Measurements from ENCODE around the gene SMG7.

SMG7 gene

DNA sequence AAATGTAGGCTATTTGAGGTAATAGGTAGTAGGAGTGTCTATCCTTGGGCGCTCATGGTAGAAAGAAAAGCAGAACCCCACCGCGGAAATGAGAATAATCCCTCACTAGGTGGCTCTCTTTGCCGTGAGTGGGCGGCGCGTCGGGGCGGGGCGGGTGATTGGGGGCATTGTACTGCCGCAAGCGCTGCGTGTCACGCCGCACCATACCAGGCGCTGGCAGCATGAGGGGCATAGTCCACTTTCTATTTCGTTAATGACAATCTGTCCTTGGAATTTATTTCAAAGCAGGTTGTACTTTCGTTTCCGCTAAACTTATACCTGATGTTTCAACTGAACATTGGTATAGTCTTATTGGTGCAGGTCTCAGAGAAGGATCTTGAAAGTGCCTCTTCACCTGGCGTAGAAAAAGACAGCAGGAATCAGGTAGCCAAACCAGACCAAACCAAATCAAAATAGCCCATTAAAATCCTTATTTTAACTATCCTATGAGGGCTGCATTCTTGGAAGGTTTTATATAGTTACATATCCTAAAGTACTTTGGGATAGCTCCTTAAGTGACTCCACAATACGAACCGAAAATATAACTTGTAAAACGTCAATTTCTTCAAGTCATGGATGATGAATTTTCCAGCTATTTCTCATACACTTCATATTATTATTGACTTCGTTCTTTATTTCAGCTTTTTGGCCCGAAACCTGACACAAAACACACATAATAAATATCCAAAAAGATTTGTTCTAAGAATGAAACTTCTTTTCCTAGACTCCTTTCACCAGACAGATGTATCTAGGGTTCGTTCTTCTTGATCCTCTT lies 1.9 kb upstream of the SMG7 start:
- DNase-seq (ENCODE audit: low read depth in 2 of 2), result peak; percentile 90 to 93

DNA sequence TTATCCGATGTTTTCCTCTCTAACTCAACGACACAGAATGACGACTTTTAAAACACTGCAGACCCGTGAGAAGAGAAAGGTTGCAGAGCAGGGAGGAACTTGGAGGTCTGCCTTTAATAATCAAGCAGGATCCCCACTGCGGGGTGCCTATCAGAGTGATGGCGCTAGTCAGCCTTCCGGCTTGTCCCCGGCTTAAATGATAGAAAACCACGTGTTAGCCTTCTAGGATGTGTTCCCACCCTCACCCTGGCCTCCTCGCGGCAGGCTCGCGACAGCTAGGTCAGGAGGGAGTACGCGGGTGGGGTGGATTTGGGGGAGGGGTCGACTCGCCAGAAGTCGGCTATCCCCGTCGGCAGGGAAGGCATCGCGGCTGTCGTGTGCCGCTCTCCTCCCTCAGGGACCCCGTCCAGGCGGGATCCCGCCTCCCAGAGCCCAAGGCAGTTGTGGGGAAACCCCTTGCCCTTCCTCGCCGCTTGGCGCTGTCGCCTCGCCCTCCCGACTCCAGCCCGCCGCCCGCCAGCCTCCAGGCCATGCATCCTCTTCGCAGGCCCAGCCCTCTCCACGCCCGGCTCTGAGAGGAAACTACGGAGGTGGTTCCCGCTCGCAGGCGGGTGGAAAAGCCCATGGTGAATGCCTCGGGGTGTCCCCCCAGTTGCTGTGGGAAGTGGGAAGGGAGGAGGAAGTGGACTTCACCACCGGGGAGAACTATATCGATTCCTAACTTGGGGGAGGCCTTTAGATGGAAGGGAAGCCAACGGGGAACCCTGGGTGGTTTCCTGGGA lies 1.1 kb upstream of the SMG7 start:
- peak; percentile 63 to 68 for DNase-seq (ENCODE audit: low read depth in 2 of 2)

DNA sequence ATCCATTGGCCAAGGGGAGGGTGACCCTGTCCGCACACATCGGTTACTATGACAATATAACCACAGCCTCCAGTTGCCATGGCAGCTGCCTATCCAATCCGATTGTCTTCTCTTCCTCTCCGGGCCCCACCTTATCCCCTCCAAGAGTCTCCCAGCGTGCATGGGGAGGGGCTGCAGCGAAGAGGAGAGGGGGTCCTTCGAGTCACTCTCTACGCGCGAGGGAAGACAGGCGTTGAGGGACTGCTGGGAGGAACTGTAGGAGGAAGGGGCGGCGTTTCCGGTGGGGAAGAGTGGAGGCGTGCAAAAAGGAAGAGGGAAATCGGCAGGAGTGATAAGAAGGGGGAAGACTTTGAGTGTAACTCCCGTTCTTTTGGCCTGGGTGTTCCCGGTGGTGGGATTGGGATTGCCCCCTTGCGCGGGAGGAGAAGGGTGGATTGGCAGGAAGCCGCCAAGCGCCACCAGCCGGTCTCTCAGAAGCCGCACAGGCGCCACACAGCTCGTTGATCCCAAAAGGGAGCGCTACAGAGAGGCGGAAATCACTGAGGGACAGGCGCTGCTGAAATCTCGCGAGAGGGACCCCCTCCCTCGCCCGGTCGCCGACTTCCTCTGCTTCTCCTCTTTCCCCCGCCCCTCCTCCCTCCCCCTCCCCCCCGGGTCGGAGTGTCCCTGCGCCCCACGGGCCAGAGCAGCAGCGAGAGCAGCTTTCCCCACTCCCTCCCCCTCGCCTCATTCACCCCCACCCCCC lies 384 bp upstream of the SMG7 start:
- DNase-seq (ENCODE audit: low read depth in 2 of 2), result peak; percentile 98 to 99

DNA sequence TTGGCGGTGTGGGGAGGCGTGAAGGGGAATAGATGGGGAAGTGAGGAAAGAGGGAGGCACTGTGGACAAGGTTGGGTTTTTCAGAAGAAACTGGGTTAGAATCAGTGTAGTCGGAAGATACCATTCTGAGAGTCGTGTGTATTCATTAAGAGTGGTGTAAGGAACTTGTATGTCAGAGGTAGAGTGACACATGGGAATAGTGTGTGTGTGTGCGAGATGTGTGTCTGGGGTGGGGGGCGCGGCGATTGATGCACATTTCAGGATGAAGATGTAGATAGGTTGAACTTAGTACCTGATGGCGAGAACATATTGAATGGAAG lies 878 bp downstream of the SMG7 start:
- DNase-seq (ENCODE audit: low read depth in 2 of 2), result no peak

DNA sequence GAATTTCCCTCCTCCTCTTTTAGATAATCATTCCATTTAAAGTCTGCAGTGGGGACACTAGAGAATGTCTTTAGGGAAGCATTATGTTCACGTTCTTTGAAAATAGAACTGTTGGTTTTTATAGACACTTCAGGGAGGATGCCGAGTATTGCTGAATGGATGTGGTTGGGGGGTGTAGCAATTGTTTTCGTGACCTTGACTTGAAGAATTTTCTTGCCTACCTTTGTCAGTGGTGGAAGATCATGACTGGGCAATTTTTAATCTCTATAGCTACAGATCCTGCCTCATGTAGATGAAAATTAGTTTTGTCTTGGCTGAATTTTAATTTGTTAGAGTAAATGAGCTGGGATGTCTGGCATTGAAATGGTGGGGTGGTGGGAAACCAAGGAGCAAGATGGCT lies 3.8 kb downstream of the SMG7 start:
- DNase-seq (ENCODE audit: low read depth in 2 of 2), result no peak

DNA sequence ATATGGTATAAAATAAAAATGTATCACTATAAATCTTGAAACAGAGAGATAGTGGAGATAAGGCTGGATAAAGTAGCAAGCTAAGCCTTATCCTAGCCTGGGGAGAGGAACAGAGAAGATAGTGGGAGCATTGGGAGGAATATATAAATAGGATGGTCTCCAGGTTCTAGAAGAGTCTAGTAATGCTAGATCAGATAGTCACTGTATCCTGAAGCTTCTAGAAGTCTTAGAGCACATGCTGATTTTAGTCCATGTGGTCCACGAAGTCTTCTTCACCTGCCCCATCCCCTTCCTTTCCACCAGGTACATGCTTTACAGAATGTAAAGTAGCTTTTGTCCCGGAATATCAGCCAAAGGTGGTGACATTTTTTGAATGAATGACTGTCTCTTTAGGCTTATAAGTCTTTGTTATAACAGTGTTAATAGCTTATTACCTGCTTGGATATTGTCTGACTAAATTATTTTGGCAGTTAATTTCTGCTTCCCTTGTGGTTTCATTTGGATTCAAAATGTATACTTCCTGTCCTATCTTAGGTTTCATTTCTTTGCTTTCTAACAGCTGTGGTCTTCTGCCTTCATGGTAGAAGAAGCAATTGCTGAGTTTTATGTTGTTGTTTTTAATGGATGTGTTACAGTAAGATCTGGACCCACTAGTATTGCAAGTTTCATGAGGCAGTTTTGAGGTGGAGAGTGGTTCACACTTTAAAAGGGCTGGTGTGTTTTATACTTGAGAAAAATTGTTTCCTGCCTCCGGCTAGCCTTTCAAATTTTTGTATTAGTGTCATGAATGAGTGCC lies 5.9 kb downstream of the SMG7 start:
- no peak for DNase-seq (ENCODE audit: low read depth in 2 of 2)

DNA sequence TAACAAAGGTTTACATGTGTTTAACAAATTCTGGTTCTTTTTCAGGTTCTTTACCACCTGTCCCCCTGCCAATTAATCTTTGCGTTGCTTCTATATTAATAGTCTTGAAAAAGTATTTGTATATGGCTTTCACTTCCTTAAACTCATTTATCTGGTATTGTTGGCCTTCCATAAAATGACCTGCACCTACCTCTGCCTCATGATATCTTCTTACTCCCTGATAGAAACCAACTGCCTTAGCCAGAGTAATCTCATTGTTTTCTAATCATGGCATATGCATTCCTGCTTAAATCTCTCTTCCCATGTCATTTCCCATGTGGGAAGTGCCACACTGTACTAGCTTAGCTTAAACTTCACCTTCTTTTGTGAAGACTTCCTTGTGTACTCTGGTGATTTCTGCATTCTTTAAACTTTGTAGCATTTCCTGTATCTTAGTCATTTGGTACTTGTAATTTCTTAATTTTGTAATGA lies 8.7 kb downstream of the SMG7 start:
- DNase-seq (ENCODE audit: low read depth in 2 of 2), result no peak

DNA sequence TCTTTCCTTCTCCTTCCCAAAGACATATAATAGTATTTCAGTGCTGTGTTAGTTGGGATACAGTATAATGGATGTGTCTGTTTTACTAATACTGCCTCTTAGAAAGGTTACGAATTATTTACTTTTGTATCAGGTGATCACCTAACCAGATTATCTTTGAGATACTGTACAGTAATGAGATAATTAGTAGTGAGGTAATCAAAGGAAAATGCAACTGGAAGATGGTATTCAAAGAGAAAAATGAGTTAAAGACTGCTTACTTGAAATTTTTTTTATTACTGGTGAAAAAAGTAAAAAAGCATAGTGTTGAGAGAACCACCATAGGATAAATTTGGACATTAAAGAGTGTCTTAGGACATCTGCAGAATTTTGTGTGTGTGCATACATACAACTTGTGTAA lies 10.9 kb downstream of the SMG7 start:
- DNase-seq (ENCODE audit: low read depth in 2 of 2), result no peak

DNA sequence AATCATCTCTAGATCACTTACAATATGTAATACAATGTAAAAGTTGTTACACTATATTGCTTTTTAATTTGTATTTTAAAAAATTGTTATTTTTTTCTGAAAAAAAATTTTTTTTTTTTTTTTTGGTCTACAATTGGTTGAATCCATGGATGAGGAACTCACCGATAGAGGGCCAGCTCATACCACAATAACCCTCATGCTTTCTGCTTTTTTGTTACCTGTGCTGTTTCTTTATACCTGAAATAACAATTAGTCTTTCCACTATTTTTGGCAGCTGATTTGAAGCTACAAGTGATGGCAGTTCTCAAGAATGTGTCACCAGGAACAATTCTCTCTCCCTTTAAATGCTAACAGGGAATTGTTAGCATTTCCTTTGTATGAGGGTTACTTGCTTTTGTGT lies 12.0 kb downstream of the SMG7 start:
- no peak for DNase-seq (ENCODE audit: low read depth in 2 of 2)

DNA sequence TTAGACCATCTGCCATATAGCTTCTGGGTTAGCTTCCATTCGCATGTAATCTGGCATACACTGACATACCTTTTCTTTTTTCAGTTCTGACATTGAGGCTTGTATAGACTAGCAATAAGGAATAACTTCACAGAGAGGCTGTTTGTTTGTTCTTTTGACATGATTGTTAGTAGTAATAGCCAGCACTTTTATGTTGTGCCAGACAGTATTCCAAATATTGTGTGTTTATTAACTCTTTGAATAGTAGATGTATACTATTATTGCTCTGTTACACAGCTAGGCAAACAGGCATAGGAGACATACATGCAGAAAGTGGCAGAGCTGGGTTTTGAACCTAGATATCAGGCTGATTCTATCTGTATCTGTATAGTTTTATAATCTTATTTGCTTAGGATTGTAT lies 12.6 kb downstream of the SMG7 start:
- no peak for DNase-seq (ENCODE audit: low read depth in 2 of 2)

DNA sequence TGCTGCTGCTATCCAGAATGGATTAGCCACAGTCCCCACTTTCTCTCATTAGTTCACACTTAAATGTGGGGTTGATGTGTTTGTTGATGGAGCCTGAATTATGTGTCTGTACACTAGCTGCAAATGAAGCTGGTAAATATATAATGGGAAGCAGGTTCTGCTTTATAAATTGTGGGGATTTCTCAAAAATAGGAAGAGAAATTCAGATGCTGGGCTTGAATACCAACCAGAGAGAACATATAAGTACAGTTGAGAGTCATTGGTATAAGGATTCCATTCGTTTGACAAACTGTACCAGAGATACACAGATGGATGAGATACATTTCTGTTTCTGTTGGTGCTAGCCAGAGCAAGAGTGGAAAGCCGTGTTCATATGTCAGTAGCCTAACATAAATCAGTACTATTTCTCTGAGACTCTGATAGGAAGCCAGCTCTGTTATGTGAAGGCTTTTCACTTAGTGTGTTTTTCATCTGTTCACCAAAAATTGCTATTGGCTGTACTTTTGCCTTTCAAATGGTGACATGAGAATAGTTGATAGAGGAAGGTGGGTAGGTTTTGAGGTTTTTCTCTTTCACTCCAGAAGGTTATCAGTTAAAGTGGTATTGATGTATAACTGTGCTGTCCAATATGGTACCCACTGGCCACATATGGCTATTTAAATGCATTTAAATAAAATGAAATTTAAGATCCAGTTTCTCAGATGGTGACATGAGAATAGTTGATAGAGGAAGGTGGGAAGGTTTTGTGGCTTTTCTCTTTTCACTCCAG lies 15.6 kb downstream of the SMG7 start:
- no peak for DNase-seq (ENCODE audit: low read depth in 2 of 2)

DNA sequence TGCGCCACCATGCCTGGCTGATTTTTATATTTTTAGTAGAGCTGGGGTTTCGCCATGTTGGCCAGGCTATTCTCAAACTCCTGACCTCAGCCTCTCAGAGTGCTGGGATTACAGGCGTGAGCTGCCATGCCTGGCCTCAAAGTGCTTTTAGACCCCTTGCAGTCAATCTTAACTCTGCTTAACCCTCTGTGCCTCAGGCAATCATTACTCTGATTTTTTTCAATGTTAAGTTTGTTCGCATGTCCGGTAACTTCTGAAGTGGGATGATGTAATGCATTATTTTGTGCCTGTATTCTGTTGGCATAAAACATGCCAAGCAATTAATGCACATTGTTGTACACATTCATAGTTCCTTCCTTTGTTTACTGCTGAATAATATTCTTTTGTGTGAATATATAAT lies 18.6 kb downstream of the SMG7 start:
- no peak for DNase-seq (ENCODE audit: low read depth in 2 of 2)

DNA sequence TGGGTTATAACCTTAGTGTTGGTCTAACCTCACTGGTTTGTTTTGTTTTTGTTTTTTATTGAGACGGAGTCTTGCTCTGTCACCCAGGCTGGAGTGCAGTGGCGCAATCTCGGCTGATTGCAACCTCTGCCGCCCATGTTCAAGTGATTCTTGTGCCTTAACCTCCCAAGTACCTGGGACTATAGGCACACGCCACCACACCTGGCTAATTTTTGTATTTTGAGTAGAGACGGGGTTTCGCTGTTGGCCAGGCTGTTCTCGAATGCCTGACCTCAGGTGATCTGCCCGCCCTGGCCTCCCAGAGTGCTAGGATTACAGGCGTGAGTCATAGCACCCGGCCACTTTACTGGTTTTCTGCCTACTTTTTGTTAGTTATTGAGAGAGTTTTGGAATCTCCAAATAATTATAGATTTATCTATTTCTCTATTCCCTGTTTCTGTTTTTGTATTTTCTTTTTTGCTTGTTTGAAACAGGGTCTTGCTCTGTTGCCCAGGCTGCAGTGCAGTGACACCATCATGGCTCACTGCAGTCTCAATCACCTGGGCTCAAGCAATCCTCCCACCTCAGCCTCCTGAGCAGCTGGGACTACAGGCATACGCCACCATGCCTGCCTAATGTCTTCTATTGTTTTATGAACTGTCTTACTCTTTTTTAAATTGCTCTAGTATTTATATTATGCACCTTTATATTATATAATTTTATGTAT lies 21.4 kb downstream of the SMG7 start:
- no peak for DNase-seq (ENCODE audit: low read depth in 2 of 2)

DNA sequence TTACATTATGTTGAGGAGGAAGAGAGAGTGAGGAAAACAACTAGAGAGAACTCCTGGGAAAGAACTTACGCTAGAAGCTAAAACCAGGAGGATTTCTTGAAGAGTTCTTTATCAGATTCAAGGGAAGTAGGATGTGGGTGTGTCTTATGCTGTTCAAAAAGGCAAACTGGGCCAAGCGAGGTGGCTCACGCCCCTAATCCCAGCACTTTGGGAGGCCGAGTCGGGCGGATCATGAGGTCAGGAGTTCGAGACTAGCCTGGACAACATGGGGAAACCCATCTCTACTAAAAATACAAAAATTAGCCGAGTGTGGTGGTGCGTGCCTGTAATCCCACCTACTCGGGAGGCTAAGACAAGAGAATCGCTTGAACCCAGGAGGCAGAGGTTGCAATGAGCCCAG lies 23.1 kb downstream of the SMG7 start:
- no peak for DNase-seq (ENCODE audit: low read depth in 2 of 2)

DNA sequence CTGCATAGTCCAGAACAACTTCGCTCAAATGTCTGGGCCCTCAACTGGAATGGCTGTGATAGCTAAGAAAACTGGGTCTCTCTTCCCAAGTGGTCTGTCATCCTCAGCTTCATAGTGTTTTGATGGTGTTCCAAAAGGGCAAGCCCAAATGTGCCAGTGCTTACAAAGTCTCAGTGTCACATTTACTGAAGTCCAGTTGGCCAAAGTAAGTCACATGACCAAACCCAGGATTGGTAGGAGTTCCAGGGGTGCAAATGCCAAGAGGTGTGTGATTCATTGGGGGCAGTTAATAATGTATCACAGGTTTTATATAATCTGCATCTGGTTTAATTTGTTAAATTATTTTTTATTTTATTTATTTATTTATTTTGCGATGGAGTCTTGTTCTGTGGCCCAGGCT lies 24.9 kb downstream of the SMG7 start:
- DNase-seq (ENCODE audit: low read depth in 2 of 2), result no peak

DNA sequence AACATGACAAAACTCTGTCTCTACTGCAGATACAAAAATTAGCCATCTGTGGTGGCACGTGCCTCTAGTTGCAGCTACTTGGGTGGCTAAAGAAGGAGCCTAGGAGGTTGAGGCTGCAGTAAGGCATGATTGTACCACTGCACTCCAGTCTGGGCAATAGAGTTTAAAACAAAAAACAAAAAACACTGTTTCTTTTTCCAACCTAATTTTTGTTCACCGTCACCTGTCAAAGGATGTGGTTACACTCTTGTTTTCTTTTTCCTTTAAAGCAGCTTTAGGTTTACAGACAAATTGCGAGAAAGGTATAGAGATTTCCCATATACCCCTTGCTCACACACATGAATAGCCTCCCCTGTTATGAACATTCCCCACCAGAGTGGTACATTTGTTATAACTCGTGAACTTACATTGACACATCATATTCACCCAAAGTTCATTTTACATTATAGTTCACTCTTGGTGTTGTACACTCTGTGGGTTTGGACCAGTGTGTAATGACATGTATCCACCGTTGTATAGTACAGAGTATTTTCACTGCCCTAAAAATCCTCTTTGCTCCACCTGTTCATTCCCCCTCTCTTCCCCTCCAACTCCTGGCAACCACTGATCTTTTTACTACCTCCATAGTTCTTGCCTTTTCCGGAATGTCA lies 26.2 kb downstream of the SMG7 start:
- DNase-seq (ENCODE audit: low read depth in 2 of 2), result no peak

DNA sequence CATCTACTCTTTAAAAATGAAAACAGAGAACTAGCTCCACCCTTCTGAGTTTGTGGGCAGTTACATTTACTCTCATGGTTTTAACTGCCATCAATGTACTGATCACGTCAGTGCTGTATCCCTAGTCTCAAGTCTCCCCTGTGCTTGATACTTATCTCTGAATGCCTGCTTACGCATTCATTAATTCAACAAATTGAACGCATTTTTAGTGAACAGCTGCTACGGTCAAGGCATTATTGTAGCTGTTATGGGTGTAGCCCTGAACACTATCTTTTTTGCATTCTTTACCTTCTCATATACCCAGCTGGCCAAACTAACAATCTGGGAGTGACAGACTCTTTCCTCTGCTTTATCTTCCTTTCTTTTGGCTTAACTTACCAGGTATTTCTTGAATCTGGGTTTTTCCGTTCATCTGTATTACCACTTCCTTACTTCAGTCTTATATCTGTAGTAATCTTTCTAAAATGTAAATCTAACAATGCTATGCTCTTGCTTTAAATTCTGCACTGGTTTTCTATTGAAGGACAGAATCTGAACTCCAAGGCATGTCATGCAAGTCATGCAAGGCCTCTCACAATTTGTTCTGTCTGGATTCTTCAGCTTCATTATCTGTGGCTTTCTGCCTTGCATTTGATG lies 33.3 kb downstream of the SMG7 start:
- DNase-seq (ENCODE audit: low read depth in 2 of 2), result no peak

DNA sequence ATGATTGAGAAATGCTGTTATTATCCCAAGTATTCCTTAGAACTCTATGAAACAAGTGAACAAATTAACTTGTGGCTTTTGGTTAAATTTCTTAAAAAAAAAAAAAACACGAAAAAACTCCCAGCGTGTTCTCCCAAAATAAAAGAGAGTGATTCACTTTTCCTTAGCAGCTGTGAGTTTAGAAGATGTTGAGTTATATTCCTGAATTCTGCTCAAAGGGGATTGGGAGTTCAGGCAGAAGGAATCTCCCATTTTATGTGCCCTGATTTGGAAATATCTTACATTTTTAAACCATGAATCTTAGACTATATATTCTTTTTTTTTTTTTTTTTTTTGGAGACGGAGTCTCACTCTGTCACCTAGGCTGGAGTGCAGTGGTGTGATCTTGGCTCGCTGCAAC lies 34.3 kb downstream of the SMG7 start:
- no peak for DNase-seq (ENCODE audit: low read depth in 2 of 2)

DNA sequence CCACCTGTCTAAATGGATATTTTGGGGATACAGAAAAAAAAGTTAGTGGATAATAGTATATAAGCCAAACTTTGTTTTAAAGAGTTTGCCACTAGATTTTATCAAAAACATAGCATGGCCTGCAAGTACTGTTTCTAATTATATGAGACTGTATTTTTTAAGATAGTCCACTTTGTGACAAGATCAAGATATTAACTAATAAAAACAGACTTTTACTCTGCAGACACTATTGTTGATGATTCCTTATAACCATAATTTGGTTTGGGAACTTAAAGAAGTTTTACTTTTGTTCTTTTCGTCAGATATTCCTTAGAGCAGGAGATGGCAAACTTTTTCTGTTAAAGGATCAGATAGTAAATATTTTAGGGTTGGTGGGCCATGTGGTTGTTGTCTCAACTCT lies 36.4 kb downstream of the SMG7 start:
- DNase-seq (ENCODE audit: low read depth in 2 of 2), result no peak

Measured in stimulated activated CD8-positive, alpha-beta memory T cell treated with anti-CD3 and anti-CD28 coated beads, Interleukin-7, amount 100 ng/mL, for 4 hours (primary cell).